Testis (tissue), 3 donors: Measurements from ENCODE around the gene ACER3. TPM values are rescaled to one million over a fixed set of nuclear protein-coding genes. Genes with fewer than 3 reads are reported as not detected.

Source experiments
- DNase-seq: peaks from one replicate; pipeline ENCODE4 v3.0.0-alpha.2; 2019
- H3K27ac ChIP-seq, 2 donors: fragments of 200-600 bp; sonication (generic); one replicate each; pipeline ENCODE4 v1.5.1; 2019
- H3K27me3 ChIP-seq: fragments of 200-600 bp; sonication (generic); one replicate; pipeline ENCODE4 v1.5.1; 2019
- H3K36me3 ChIP-seq: fragments of 200-600 bp; sonication (generic); one replicate; pipeline ENCODE4 v1.5.1; 2017; ENCODE audit warnings: low read depth; ENCODE audit errors: missing control alignments
- H3K4me1 ChIP-seq: fragments of 200-600 bp; sonication (generic); one replicate; pipeline ENCODE4 v1.5.1; 2019
- H3K4me3 ChIP-seq, 2 donors: fragments of 200-600 bp; sonication (generic); one replicate each; pipeline ENCODE4 v1.5.1; 2017 to 2019
- H3K9me3 ChIP-seq: fragments of 200-600 bp; sonication (generic); one replicate; pipeline ENCODE4 v1.5.1; 2017
- CTCF ChIP-seq, 3 experiments: fragments of 450-650 bp in 2 of 3; fragments of 200-600 bp in 1 of 3; sonication (generic) in 1 of 3; IDR thresholded peaks; one replicate each; pipeline ENCODE4 v1.5.1; 2016 to 2019; ENCODE audit warnings: antibody characterized with exemption in 3 of 3, mild to moderate bottlenecking in 2 of 3, moderate library complexity in 1 of 3
- POLR2A ChIP-seq: fragments of 450-650 bp; IDR thresholded peaks from one replicate; pipeline ENCODE4 v1.6.1; 2017; ENCODE audit warnings: antibody characterized with exemption, mild to moderate bottlenecking, moderate library complexity
- WGBS, 2 donors: methylation state at CpG; one replicate each; pipeline ENCODE4 v1.1.5; 2018; 5-methylcytosine and 5-hydroxymethylcytosine counted together
- intact Hi-C: fragments of 100-400 bp; cut with DNase I; formaldehyde crosslinking; loops from one replicate; pipeline ENCODE4 v1.15.1; 2023; ENCODE audit warnings: low total_unique reads
- polyA plus RNA-seq: library from polyadenylated mRNA; stranded (reverse); fragments of 350-450 nt; fragmentation: Illumina TruSeq; extraction: RNeasy Lipid Tissue Mini Kit (QIAGEN cat#74804); gene quantifications from one replicate; pipeline ENCODE4 v1.2.3, GENCODE V29; 2014; ENCODE audit warnings: low read depth, low replicate concordance; ENCODE audit not compliant: insufficient read depth
- total RNA-seq, 2 donors: library from RNA; depleted of rRNA; stranded (reverse); fragments of >200 nt; gene quantifications; one replicate each; pipeline ENCODE4 v1.2.3, GENCODE V29; 2016

Gene ACER3
- total and polyA plus RNA-seq, 3 donors from 2014 or later: 14.6 to 34.8 (median 23.7) TPM

DNA sequence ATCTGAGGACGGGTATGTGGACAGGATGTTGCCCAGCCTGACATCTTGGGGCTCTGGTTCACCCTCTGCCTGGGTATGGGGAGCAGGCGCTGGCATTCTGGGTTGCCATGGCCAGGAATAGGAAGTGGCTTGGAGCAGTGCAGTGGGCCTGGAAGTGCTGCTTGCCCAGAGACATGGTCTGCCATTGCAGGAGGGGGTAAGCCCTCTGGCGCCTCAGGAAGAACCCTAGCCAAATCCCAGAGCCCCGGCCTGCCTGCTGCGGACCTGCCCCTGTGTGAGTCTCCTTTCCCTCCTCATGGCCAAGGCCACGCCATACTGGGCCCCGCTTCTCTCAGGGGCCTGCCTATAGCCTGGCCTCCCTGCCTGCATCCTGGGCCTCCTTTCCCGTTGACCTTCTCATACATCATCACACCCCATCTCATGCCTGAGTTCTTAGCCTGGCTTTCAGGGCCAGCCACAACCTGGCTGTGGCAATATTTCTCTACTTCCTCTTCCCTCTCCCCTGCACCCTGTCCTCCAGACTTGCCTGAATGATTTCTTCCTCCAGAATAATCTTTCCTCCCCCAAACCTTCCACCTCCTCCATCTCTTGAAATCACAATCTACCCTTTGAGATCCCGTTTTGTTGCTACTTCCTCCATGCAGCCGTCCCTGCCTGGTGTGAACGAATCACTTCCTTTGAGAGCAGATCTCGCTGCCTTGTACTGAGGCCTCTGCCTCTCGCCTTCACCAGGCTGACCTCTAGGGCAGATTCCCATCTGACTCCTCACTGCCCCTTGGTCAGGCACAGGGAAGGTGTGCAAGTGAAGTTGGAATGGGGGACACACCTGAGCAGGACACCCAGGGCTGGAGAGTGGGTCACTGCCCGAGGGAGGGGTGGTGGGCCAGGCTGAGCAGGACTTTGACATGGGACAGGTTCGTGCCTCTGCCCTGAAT, 211.2 kb downstream of the ACER3 start:
- no peak overlapping the region for H3K4me3 ChIP-seq
- H3K9me3 ChIP-seq: no peaks in the 10 kb centered on the region
- H3K4me1 ChIP-seq: peaks cover 59% of the 10 kb centered on the region
- peak overlapping the region in 1 of 2 donors; percentile 83 for H3K27ac ChIP-seq
- TF ChIP-seq CTCF (IDR thresholded peaks at IDR 0.05): no peak
- H3K36me3 ChIP-seq: no peaks in the 10 kb centered on the region
- H3K27me3 ChIP-seq: no peaks in the 10 kb centered on the region
- DNase-seq: no peak
- intact Hi-C loops: no loop called here
- 63 to 75% methylated on average over 12 to 15 of the region's 15 CpGs for WGBS, 2 donors

DNA sequence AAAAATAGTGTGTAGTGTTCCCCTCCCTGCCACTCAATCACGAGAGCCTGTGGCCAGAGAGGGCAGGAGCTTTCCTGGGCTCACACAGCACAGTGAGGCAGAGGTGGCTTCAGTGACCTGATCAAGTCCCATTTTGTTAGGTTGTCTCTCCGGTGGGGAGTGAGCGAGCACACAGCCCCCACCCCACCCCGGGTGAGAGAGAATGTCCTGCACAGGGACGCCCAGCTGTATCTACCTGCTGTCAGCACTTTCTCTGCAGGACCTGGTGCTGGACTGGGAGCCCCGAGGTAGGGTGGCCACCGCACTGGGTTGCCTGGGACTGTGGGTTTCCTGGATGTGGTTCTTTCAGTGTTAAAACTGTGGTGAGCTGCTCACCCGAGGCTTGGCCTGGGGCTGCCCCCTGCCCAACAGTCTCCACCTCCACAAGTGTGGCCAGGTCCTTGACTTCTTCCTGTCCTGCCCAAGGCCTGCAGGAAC, 212.2 kb downstream of the ACER3 start:
- Histone ChIP-seq H3K4me1 (peaks cover 53% of the 10 kb centered on the region), H3K27ac (peak overlapping the region; percentile 39 to 83), H3K36me3 (no peaks in the 10 kb centered on the region), H3K27me3 (no peaks in the 10 kb centered on the region), H3K9me3 (no peaks in the 10 kb centered on the region), H3K4me3 (no peak overlapping the region)
- TF ChIP-seq POLR2A (no peak), CTCF (IDR thresholded peaks at IDR 0.05) (no peak)
- 38 to 49% methylated on average over 1 to 8 of the region's 8 CpGs for WGBS, 2 donors
- no peak for DNase-seq
- intact Hi-C loops: no loop called here

- H3K4me3 ChIP-seq: no peak overlapping the region
- intact Hi-C loops: no loop called here
- H3K9me3 ChIP-seq: no peaks in the 10 kb centered on the region
- no peaks in the 10 kb centered on the region for H3K36me3 ChIP-seq
- DNase-seq: peak; percentile 92
- WGBS, 2 donors: 40 to 44% methylated on average over 10 to 11 of the region's 11 CpGs
- TF ChIP-seq CTCF (IDR thresholded peaks at IDR 0.05) (peak in 1 of 3 experiments; percentile 28), POLR2A (no peak)
- H3K27me3 ChIP-seq: no peaks in the 10 kb centered on the region
- H3K4me1 ChIP-seq: peaks cover 48% of the 10 kb centered on the region
- peak overlapping the region; percentile 39 to 83 for H3K27ac ChIP-seq
Measured at GRCh38 chr11:77073328-77074001, 212.7 kb downstream of the ACER3 start.

- no peak overlapping the region for H3K4me3 ChIP-seq
- H3K27ac ChIP-seq: peak overlapping the region; percentile 39 to 83
- intact Hi-C loops: no loop called here
- WGBS, 2 donors: 82 to 92% methylated on average over 4 to 5 of the region's 5 CpGs
- TF ChIP-seq POLR2A: no peak
- TF ChIP-seq CTCF (IDR thresholded peaks at IDR 0.05): no peak
- no peaks in the 10 kb centered on the region for H3K27me3 ChIP-seq
- peaks cover 40% of the 10 kb centered on the region for H3K4me1 ChIP-seq
- H3K36me3 ChIP-seq: no peaks in the 10 kb centered on the region
- H3K9me3 ChIP-seq: no peaks in the 10 kb centered on the region
- no peak for DNase-seq
Measured at GRCh38 chr11:77074205-77074604, 213.5 kb downstream of the ACER3 start.
